Measurements from ENCODE around the gene WBP2NL.

- TF ChIP-seq CTCF (IDR thresholded peaks at IDR 0.05; ENCODE audit: poor library complexity, severe bottlenecking) (no peak), POLR2AphosphoS5 (IDR thresholded peaks at IDR 0.05) (no peak)
Measured at GRCh38 chr22:41991111-41991510, 7.5 kb upstream of the WBP2NL start.
